PC-3 (cell line): Measurements from ENCODE around the gene LILRB2. TPM values are rescaled to one million over a fixed set of nuclear protein-coding genes. Genes with fewer than 3 reads are reported as not detected.

Experiments used
- ATAC-seq: fragments of 200-7000 bp; cut with Tn5 transposase; 2 replicates; pipeline ENCODE4 v1.9.1; 2020; ENCODE audit warnings: mild to moderate bottlenecking, moderate library complexity
- BruUV-seq: library from RNA; stranded (reverse); fragments of 400-500 nt; replicated peaks from 2 replicates; lab custom pipeline; 2021; lab: Mats Ljungman, UMichigan
- CTCF ChIA-PET: fragments of 300-600 bp; sonication (Branson Sonifier 250); formaldehyde crosslinking; loops from one replicate; lab custom pipeline; 2022; ENCODE audit warnings: antibody characterized with exemption; lab: Charles Lee
- POLR2A ChIA-PET: fragments of 300-600 bp; sonication (Branson Sonifier 250); formaldehyde crosslinking; loops from one replicate; lab custom pipeline; 2022; ENCODE audit warnings: antibody characterized with exemption; ENCODE audit not compliant: unreplicated experiment; lab: Charles Lee
- DNase-seq: peaks from one replicate; pipeline ENCODE4 v3.0.0-alpha.2; 2015
- H2AFZ ChIP-seq: fragments of 300-600 bp; sonication (generic); 2 replicates; pipeline ENCODE4 v1.6.0; 2016; ENCODE audit warnings: antibody characterized with exemption, low read length
- H3F3A ChIP-seq: fragments of 300-600 bp; sonication (generic); one replicate; pipeline ENCODE4 v1.6.0; 2017; ENCODE audit warnings: antibody characterized with exemption, low read length, control low read depth, mild to moderate bottlenecking; ENCODE audit not compliant: unreplicated experiment
- H3K27ac ChIP-seq: fragments of 300-600 bp; sonication (generic); 2 replicates; pipeline ENCODE4 v1.5.1; 2016; ENCODE audit warnings: mild to moderate bottlenecking, low read length
- H3K27me3 ChIP-seq: fragments of 300-600 bp; sonication (generic); 2 replicates; pipeline ENCODE4 v1.6.1; 2016; ENCODE audit warnings: low read length, mixed read lengths
- H3K36me3 ChIP-seq: fragments of 300-600 bp; sonication (generic); 2 replicates; pipeline ENCODE4 v1.6.1; 2016; ENCODE audit warnings: low read depth, mixed run types, low read length, mixed read lengths
- H3K4me1 ChIP-seq: fragments of 300-600 bp; sonication (generic); 2 replicates; pipeline ENCODE4 v1.5.1; 2016; ENCODE audit warnings: low read length; ENCODE audit not compliant: insufficient read depth
- H3K4me2 ChIP-seq: fragments of 300-600 bp; sonication (generic); 2 replicates; pipeline ENCODE4 v1.6.0; 2016; ENCODE audit warnings: low read length
- H3K4me3 ChIP-seq: fragments of 300-600 bp; sonication (generic); 2 replicates; pipeline ENCODE4 v1.5.1; 2016; ENCODE audit warnings: mild to moderate bottlenecking, low read length, mixed read lengths
- H3K79me2 ChIP-seq: fragments of 300-600 bp; sonication (generic); 2 replicates; pipeline ENCODE4 v1.6.1; 2017; ENCODE audit warnings: low read length, mixed read lengths
- H3K9ac ChIP-seq: fragments of 300-600 bp; sonication (generic); 2 replicates; pipeline ENCODE4 v1.6.0; 2016; ENCODE audit warnings: mild to moderate bottlenecking, low read length
- H3K9me2 ChIP-seq: fragments of 300-600 bp; sonication (generic); replicated peaks from 2 replicates; pipeline ENCODE4 v1.6.1; 2016; ENCODE audit warnings: mixed run types, low read length, mixed read lengths
- H3K9me3 ChIP-seq: fragments of 300-600 bp; sonication (generic); 2 replicates; pipeline ENCODE4 v1.6.1; 2016; ENCODE audit warnings: low read length, mixed read lengths
- H4K20me1 ChIP-seq: fragments of 300-600 bp; sonication (generic); 2 replicates; pipeline ENCODE4 v1.6.1; 2016; ENCODE audit warnings: low read length, mixed read lengths
- CTCF ChIP-seq: fragments of 300-600 bp; sonication (generic); conservative IDR thresholded peaks from 2 replicates; pipeline ENCODE4 v1.5.1; 2017; ENCODE audit warnings: antibody characterized with exemption, low read depth, mild to moderate bottlenecking, low read length
- EZH2 ChIP-seq: fragments of 300-600 bp; sonication (generic); IDR thresholded peaks from one replicate; pipeline ENCODE4 v1.6.1; 2017; ENCODE audit warnings: antibody characterized with exemption, mild to moderate bottlenecking, low read length; ENCODE audit not compliant: unreplicated experiment
- EZH2phosphoT487 ChIP-seq: fragments of 300-600 bp; sonication (generic); IDR thresholded peaks from 2 replicates; pipeline ENCODE4 v1.6.1; 2018; ENCODE audit warnings: mild to moderate bottlenecking, antibody characterized with exemption, low read length, borderline replicate concordance
- intact Hi-C: fragments of 100-400 bp; cut with micrococcal nuclease; formaldehyde crosslinking; loops from 2 replicates; pipeline ENCODE4 v1.9.0; 2023
- total RNA-seq: library from RNA; depleted of rRNA; stranded (reverse); fragments of >200 nt; gene quantifications from 2 replicates; pipeline ENCODE4 v1.2.3, GENCODE V29; 2014

Gene LILRB2
- total RNA-seq, 1 experiment from 2014 or later, result not detected

- no peaks in the 10 kb centered on the region for H4K20me1 ChIP-seq
- POLR2A ChIA-PET, result no interaction called here
- TF ChIP-seq EZH2phosphoT487, result no peak
- no peak for TF ChIP-seq EZH2
- TF ChIP-seq CTCF, result no peak
- H3K4me1 ChIP-seq, result no peaks in the 10 kb centered on the region
- ATAC-seq (no peak), DNase-seq (no peak)
- H3K4me2 ChIP-seq, result no peak overlapping the region
- BruUV-seq, result no TSS peak
- 0 out of 2 replicates have a peak, but pooled peaks cover 4% of the 10 kb centered on the region for H3K9me2 ChIP-seq
- no peaks in the 10 kb centered on the region for H3K36me3 ChIP-seq
- H3K27me3 ChIP-seq, result peaks cover 79% of the 10 kb centered on the region
- H3K27ac ChIP-seq, result no peak overlapping the region
- H3K79me2 ChIP-seq, result no peaks in the 10 kb centered on the region
- no peaks in the 10 kb centered on the region for H3F3A ChIP-seq
- no peak overlapping the region for H3K9ac ChIP-seq
- intact Hi-C loops, result no loop called here
- no peak overlapping the region for H2AFZ ChIP-seq
- H3K4me3 ChIP-seq, result no peak overlapping the region
- CTCF ChIA-PET, result no interaction called here
- no peaks in the 10 kb centered on the region for H3K9me3 ChIP-seq
Observed at GRCh38 chr19:54309811-54310210, 28.9 kb upstream of the LILRB2 start.

GRCh38 chr19:54307389-54308020 is 26.6 kb upstream of the LILRB2 start:
- H4K20me1 ChIP-seq, result no peaks in the 10 kb centered on the region
- H3K4me2 ChIP-seq, result no peak overlapping the region
- H3K4me1 ChIP-seq, result no peaks in the 10 kb centered on the region
- H3K9me2 ChIP-seq, result 0 out of 2 replicates have a peak, but pooled peaks cover 4% of the 10 kb centered on the region
- intact Hi-C loops, result no loop called here
- H3K4me3 ChIP-seq, result no peak overlapping the region
- no peak overlapping the region for H2AFZ ChIP-seq
- no peak for TF ChIP-seq CTCF
- no peak for TF ChIP-seq EZH2
- no peak for TF ChIP-seq EZH2phosphoT487
- H3F3A ChIP-seq, result no peaks in the 10 kb centered on the region
- BruUV-seq, result no TSS peak
- CTCF ChIA-PET, result no interaction called here
- no peak for ATAC-seq
- H3K79me2 ChIP-seq, result no peaks in the 10 kb centered on the region
- peaks cover 62% of the 10 kb centered on the region for H3K27me3 ChIP-seq
- no peak for DNase-seq
- no peak overlapping the region for H3K9ac ChIP-seq
- H3K9me3 ChIP-seq, result no peaks in the 10 kb centered on the region
- no peak overlapping the region for H3K27ac ChIP-seq
- no peaks in the 10 kb centered on the region for H3K36me3 ChIP-seq
- POLR2A ChIA-PET, result no interaction called here

- DNase-seq, result no peak
- H3F3A ChIP-seq, result no peaks in the 10 kb centered on the region
- no peaks in the 10 kb centered on the region for H3K36me3 ChIP-seq
- TF ChIP-seq CTCF (no peak), EZH2 (no peak), EZH2phosphoT487 (no peak)
- H3K27ac ChIP-seq, result no peak overlapping the region
- no peaks in the 10 kb centered on the region for H3K9me3 ChIP-seq
- intact Hi-C loops, result no loop called here
- H2AFZ ChIP-seq, result no peak overlapping the region
- ChIA-PET CTCF (no interaction called here), POLR2A (no interaction called here)
- 0 out of 2 replicates have a peak, but pooled peaks cover 4% of the 10 kb centered on the region for H3K9me2 ChIP-seq
- H3K9ac ChIP-seq, result no peak overlapping the region
- H3K4me1 ChIP-seq, result no peaks in the 10 kb centered on the region
- no peak overlapping the region for H3K4me3 ChIP-seq
- H3K79me2 ChIP-seq, result no peaks in the 10 kb centered on the region
- H4K20me1 ChIP-seq, result no peaks in the 10 kb centered on the region
- no peak for ATAC-seq
- no TSS peak for BruUV-seq
- no peak overlapping the region for H3K4me2 ChIP-seq
- H3K27me3 ChIP-seq, result peaks cover 57% of the 10 kb centered on the region
Observed at GRCh38 chr19:54305141-54305540, 24.2 kb upstream of the LILRB2 start.
